IPS-18c (cell line): ENCODE measurements around the gene RNASE9.
"Not testable (repeated sequence)": the region's sequence is repeated elsewhere in the genome, so short reads cannot be mapped to it uniquely, and the experiment has no call there.

Experiments
- H3K4me3 ChIP-seq: 2 replicates; pipeline ENCODE4 v1.7.0; 2013; ENCODE audit warnings: low read depth, mild to moderate bottlenecking, low read length, moderate library complexity; ENCODE audit not compliant: insufficient read depth
- H3K9me3 ChIP-seq: one replicate; pipeline ENCODE4 v1.6.1; 2013; ENCODE audit warnings: mild to moderate bottlenecking, low read length, moderate library complexity; ENCODE audit not compliant: control insufficient read depth, insufficient read depth

The RNASE9 gene

DNA sequence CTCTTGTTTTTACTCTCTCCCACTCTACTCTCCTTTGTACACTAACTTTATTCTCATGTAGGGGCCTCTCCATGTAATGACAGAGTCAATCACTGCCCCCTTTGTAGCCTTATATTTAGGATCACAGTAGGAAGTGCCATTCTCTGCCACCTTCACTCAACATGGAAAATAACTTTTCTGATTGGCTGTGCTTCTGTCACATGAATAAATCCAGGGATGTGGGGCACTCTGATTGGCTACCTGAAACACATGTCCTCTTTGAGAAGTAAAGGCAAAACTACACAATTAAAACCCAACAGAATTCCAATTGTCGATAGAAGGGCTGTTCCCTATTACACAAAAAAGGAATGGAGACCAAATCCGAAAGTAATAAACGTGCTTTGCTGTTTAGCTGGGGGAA, at the start of gene RNASE9:
RNASE9 (minus strand) TSS at position 87 of the 400 bp plus-strand sequence.
- H3K4me3 ChIP-seq = no peak within 1 kb of the TSS
- H3K9me3 ChIP-seq = no peaks in the 10 kb centered on the region

DNA sequence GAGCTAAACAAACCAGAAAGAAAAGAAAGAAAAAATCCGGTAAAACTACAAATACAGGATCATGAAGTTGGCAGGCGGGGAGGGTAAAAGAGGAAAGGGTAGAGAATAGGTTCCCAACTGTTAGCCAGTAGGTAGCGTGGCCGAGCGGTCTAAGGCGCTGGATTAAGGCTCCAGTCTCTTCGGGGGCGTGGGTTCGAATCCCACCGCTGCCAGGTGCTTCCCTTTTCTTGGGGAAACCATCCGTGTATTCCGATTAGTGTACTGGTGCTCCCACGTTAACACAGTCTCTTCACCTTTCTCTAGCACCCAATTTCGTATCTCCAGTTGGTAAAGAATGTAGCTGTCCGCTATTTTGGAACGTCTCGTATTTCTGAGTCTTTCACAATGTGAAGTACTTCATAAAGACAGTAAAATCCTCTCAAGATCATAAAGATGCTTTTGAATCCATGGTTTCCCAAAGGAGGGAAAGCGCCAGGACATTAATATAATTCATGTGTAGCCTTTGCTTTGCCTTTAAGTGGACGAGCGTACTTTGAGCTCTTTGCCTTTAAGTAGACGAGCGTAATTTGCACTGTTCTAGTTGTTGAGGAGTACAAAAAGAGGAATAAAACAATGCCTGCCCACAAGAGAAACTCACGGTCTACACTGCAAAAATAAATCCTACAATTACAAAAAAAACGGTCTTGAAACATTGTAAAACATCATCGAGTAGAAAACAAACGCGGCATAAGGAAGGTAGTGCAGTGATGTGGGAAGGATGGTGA, 49.3 kb upstream of the RNASE9 start:
- Histone ChIP-seq H3K4me3 (peak overlapping the region; percentile 96), H3K9me3 (no peaks in the 10 kb centered on the region)

DNA sequence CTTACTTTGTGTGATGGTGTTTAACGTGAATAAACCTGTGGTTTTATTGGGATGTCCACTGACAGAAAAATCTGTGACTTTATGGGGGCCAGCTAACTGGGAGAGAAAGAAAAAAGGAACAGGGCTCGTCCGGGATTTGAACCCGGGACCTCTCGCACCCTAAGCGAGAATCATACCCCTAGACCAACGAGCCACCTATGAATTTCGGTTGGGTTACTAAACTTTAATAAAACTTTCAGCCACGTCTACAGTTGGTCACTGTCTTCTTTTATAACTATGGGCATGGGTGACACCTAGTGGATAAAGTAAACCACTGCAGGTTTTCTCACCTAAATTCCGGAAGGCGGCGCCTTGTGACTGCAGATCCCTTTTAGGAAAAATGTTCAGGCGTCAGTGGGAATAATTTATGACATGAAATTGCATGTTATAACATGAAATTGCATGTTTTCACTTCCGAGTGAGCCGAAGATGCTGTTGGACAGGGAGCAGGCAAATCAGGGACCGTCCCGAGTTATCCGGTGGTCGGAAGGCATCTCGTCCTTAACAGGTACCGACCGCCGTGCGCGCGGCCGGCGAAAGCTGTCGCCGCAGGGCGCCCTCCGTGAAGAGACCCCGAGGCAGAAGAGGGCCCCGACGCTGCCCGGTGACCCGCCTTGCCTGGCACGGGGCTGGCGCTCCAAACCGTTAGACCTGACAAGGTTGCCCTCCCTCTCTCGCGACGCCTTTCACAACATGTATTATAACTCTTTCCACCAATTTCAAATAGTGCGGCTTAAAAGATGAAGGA, 48.6 kb upstream of the RNASE9 start:
- Histone ChIP-seq H3K9me3 (no peaks in the 10 kb centered on the region), H3K4me3 (peak overlapping the region; percentile 96)

DNA sequence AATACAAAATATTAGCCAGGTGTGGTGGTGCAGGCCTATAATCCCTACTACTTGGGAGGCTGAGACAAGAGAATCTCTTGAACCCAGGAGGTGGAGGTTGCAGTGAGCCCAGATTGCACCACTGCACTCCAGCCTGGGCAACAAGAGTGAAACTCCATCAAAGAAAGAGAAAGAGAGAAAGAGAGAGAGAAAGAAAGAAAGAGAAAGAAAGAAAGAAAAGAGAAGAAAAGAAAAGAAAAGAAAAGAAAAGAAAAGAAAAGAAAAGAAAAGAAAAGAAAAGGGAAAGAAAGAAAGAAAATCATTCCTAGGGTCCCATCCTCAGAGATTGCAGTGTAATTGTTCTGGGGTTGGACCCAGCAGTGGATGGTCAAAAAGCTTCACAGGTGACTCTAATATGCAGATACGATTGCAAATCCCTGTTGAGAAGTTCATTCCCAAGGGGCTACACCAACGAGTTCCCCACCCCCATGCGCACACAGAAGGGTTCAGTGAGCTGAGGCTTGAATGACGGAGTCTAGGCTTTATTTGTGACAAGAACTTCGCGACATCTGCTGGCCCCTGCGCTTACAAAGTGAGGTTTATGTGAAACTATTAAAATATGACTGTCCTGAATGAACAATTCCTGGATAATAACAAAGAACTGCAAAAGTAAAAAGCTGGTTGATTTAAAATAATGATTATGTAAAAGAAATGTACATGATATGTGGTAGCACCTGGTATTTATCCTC, 47.7 kb upstream of the RNASE9 start:
- no peaks in the 10 kb centered on the region for H3K9me3 ChIP-seq
- H3K4me3 ChIP-seq = no peak overlapping the region

DNA sequence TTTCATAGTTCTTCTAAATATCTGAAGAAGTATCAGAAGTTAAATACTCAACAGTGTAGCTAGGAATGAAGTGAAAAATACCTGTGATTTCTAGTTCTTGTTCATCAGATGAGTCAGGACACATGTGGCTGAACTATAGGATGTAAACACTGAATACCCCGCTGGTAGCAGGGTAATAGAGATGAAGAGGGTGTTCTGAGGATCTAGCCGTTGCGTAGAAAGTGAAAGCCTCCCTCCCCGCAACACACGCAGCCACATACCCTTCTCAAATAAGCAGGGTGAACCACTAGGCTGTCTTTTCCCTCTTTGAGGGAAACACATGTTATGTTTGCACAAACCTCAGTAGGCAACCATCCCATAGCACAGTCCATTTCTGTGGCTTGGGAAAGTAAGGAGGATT, 46.8 kb upstream of the RNASE9 start:
- Histone ChIP-seq H3K9me3 (no peaks in the 10 kb centered on the region), H3K4me3 (no peak overlapping the region)

DNA sequence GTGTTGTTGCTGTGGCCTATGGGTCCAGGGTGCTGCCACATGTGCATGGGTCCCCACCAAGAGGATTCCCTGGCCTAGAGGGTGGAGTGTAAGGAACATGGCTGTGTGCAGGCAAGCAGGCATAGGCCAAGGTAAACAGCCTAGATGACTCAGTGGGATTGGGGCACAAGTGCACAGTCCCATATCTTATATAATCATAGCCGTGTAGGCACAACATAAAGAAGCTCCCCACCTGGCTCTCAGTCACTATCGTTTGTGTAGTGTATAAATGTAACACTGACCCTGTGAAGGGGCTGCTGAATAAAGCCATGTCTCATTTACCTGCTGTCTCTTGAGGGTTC, 46.0 kb upstream of the RNASE9 start:
- H3K4me3 ChIP-seq = no peak overlapping the region
- no peaks in the 10 kb centered on the region for H3K9me3 ChIP-seq

DNA sequence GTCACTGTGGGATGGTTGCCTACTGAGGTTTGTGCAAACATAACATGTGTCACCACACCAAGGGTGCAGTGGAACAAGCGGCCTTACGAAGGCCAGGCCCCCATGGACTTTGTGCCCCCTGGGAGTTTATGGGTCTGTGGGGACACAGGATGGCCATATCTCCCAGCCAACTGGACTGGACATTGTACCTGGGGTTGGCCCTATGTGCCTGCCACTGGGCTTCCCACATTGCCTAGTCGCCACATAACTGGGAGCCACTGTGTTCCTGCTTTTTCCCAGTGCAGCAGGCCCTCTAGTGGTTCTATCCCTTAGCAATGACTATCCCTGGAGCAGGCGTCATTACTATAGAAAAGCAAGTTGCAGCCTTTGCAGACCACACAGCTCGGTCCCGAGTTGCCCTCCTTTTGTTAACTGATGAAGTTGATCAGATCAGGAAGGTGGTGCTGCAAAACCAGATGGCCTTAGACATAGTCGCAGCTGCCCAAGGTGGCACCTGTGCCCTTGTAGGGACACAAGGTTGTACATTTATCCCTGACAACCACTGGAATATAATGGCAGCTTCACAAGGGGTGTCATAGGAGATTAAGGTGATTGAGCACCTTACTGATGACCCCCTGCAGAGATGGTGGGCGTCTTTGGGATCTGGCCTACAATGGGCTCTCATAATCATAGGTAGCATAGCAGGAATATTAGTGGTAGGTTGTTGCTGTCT, 45.5 kb upstream of the RNASE9 start:
- Histone ChIP-seq H3K9me3 (no peaks in the 10 kb centered on the region), H3K4me3 (no peak overlapping the region)

DNA sequence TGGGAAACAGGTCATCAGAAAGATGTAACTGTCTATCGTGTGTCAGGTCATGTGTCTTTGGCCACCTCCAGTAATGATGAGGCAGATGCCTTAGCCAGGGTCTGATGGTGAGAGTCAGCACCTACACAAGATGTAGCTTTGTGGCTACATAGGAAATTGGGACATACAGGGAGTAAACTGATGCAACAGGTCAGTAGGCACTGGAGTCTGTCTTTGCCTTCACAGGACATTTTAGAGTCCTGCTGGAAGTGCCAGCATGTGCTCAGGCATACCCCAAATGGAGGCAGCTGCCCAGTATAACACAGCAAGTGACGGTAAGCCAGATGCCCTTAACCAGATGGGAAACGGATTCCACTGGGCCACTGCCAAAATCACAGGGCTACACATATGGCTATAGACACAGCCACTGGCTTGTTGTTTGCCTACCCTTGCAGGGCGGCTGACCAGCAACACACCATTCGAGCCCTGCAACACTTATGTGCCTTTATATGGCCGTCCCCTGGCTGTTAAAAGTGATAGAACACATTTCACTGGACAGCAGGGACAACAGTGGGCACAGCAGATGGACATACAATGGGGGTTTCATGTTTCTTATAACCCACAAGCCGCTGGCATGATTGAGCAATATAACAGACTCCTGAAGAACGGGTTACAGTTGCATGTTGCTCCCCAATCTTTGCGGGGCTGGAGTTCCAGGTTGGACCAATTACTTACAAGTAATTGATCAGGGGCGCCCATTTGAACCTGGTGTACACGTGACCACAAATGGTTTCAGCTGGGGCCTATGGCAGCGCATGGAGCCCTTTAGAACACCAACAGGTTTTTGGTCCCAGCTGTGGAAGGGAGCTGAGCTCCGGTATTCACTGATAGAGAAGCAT, 43.2 kb upstream of the RNASE9 start:
- Histone ChIP-seq H3K4me3 (no peak overlapping the region), H3K9me3 (no peaks in the 10 kb centered on the region)

DNA sequence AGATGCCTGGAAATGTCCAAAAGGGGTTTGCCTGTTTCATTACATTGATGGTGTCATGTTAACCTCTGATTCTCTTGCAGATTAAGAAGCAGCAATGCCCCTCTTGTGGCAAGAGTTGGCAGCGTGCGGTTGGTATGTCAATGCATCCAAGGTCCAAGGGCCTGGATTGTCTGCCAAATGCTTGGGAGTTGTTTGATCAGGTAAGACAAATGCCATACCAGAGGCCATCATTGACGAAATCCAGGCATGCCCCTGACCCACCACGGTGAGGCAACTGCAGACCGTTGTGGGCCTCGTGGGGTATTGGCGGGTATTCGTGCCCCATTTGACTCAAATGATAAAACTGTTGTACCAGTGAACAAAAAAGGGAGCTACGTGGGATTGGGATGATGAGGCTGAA, 41.7 kb upstream of the RNASE9 start:
- H3K9me3 ChIP-seq = no peaks in the 10 kb centered on the region
- no peak overlapping the region for H3K4me3 ChIP-seq

DNA sequence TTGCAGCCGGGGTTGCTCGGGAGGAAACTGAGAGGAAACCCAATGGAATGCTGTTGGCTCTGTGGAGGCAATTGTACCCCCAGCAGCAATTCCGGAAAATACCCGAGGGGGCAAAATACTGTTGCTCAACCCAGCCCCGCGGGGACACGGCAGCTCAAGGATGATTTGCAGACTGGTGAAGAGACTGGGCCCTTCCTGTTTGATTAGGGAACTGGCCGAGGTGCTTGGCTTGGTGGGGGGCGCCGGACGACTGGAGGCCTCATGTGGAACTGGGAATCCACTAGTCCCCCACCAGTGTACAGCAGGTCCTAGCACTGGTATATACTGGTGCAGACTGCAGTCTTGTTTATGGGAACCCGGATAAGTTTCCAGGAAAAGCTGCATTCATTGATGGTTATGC, 40.7 kb upstream of the RNASE9 start:
- Histone ChIP-seq H3K9me3 (no peaks in the 10 kb centered on the region), H3K4me3 (no peak overlapping the region)

DNA sequence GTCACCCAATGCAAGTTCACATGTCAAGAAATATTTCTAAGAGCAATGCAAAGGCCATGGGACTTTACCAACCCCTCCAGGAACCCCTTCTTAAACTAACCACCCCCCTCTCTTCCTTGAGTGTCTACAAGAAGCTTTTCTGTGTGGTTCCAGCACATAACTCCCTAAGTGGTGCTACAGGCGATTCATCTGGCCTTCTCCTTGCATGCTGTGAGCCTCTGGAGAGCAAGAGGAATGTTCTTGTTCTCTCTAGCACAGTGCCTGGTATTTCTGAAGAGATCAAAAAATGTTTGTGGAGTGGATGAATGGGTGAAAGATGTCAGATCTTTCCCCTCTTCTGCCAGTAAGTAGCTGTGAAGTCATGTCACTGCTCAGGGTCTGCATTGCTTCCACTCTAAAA, 36.3 kb upstream of the RNASE9 start:
- no peaks in the 10 kb centered on the region for H3K9me3 ChIP-seq
- no peak overlapping the region for H3K4me3 ChIP-seq

DNA sequence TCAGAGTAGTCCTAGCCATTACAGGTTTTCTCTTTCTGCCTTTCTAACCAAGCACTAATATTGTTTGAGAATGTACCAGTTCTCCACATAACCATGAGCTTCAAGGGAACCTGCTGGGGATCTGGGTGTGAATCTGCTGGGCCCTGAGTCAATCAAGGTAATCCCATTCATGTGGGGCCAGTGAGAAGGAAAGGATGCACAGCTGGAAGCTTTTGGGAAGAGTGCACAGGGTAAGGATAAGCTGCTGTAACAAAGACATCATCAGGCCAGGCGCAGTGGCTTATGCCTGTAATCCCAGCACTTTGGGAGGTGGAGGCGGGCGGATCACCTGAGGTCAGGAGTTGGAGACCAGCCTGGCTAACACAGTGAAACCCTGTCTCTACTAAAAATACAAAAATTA, 34.9 kb upstream of the RNASE9 start:
- not testable (repeated sequence) for H3K4me3 ChIP-seq, H3K9me3 ChIP-seq

DNA sequence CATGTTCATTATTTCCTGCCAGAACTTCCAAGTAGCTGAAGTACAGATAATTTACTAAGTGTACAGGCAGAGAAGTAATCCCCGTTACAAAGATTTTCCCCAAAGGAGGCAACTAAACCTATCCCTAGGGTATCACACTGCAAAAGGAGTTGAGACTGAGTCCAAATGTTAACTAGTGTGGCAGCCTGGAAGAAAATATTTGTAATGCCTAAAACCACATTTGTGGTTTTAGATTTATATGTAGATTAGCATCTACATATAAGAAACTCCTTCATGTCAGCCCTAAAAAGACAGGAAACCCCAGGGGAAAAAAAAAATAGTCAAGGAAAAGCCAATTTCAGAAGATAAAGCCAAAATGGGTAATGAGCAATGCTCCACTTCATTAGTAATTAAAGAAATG, 31.7 kb upstream of the RNASE9 start:
- Histone ChIP-seq H3K9me3 (no peaks in the 10 kb centered on the region), H3K4me3 (no peak overlapping the region)

DNA sequence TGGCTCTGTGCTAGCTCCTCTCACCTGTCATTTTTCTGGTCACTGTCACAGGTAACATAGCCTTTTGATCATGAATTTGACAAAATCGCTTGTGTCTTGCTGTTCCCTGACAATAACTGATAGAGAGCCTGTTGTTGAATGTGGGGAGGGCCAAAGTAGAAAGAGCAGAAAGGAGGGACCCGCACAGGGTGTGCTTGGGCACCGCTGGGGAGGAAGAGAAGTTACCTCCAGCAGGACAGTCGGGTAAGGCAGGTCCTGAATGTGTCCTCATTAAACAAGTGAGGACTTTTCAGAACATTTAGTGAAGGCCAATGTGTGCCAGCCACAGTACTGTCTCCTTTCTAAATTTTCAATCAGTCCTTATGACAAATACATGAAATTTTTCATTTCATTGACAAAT, 30.4 kb upstream of the RNASE9 start, which contains the start of gene RNASE12:
RNASE12 (minus strand) TSS at position 142 of the 400 bp plus-strand sequence. CDS start 653 bp downstream, outside the sequence.
- H3K4me3 ChIP-seq = no peak within 1 kb of the TSS
- H3K9me3 ChIP-seq = no peaks in the 10 kb centered on the region

DNA sequence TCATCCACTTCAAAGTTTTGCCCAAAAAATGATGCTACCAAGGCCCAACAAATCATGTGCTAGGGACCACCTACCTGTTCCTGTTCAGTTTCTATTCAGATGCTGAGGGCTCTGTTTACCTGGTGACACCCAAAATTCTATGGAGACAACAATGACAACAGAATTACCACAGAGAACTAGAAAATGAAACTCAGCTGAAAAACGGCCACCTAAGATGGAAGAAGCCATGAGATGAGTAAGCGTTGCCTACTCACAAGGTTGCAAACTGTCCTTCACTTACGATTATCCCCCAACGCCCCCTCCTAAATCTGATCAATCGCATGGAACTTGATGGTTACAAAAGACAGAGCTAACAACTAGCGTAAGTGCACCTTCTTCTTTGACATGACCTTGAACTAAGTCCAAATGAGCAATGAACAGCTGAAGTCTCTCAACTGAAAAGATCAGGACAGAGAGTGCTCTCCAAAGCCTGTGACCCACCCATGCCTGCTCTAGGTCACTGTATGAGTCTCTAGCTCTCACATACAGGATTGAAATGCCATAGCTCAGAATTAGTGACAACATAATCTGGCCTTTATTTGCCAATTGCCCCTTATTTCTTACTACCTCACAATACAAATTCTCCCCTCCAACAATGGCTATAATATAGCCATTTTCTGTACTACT, 26.8 kb upstream of the RNASE9 start, which contains the start of gene RNASE11:
RNASE11 (minus strand) TSS at position 513 of the 666 bp plus-strand sequence.
- Histone ChIP-seq H3K4me3 (no peak within 1 kb of the TSS; the same call in 1 of the 2 replicates), H3K9me3 (no peaks in the 10 kb centered on the region)

DNA sequence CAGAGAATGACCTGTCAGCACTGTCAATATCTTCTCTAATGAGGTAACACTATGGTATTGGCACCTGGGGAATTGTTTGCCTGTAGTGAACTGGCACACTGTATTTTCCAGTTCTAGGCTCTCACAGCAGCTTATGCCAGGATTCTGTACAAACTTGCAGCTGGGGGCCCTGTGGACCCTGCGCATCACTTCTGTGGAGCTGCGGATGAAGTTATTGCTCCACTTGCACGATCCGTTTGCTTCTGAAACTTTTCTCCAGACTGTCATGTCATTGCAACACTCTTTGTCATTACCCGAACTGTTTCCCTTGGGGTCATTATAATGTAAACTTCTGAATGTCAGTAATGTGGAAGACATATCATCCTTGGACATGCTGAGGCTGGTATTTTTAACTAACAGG, 23.1 kb upstream of the RNASE9 start:
- no peak overlapping the region for H3K4me3 ChIP-seq

More for the DNA sequence above, 23.1 kb upstream of the RNASE9 start:
- no peaks in the 10 kb centered on the region for H3K9me3 ChIP-seq
